PC-9 (cell line): ENCODE measurements around the gene GPX3.

ENCODE experiments used
- CTCF ChIP-seq: fragments of 200-600 bp; sonication (generic); conservative IDR thresholded peaks from 2 replicates; pipeline ENCODE4 v1.6.1; 2017; ENCODE audit warnings: mixed run types, antibody characterized with exemption, mild to moderate bottlenecking, moderate library complexity
- EZH2 ChIP-seq: fragments of 200-600 bp; sonication (generic); IDR thresholded peaks from 2 replicates; pipeline ENCODE4 v1.8.0; 2017; ENCODE audit warnings: antibody characterized with exemption, low read depth

- no peak for TF ChIP-seq CTCF
- no peak for TF ChIP-seq EZH2
Observed at GRCh38 chr5:151028717-151029116, 8.3 kb downstream of the GPX3 start.
